GM12878 (cell line): ENCODE measurements around the gene PLCG1. TPM values are rescaled to one million over a fixed set of nuclear protein-coding genes. Genes with fewer than 3 reads are reported as not detected.

Source experiments
- ATAC-seq: fragments of 200-7000 bp; cut with Tn5 transposase; 3 replicates; pipeline ENCODE4 v1.9.1; 2020; ENCODE audit warnings: mild to moderate bottlenecking, moderate library complexity
- BruUV-seq: library from RNA; stranded (reverse); fragments of 400-500 nt; replicated peaks from 2 replicates; lab custom pipeline; 2021; lab: Mats Ljungman, UMichigan
- CTCF ChIA-PET: fragments of 300-600 bp; sonication (Branson Sonifier 250); formaldehyde crosslinking; extraction: SDS; loops from one replicate; lab custom pipeline; 2021; ENCODE audit warnings: inconsistent platforms; lab: Yijun Ruan, JAX
- POLR2A ChIA-PET: fragments of 350-600 bp; formaldehyde crosslinking; extraction: SDS; loops from one replicate; lab custom pipeline; 2021; ENCODE audit warnings: inconsistent platforms; lab: Charles Lee
- RAD21 ChIA-PET: fragments of 300-600 bp; sonication (Branson Sonifier 250); formaldehyde crosslinking; loops from one replicate; lab custom pipeline; 2023; ENCODE audit warnings: antibody characterized with exemption; ENCODE audit not compliant: unreplicated experiment; lab: Charles Lee
- SMC1A ChIA-PET: fragments of 300-600 bp; sonication (Branson Sonifier 250); formaldehyde crosslinking; loops from one replicate; lab custom pipeline; 2023; ENCODE audit not compliant: unreplicated experiment, uncharacterized antibody; lab: Charles Lee
- DNase-seq: peaks from one replicate; pipeline ENCODE4 v3.0.0-alpha.2; 2011; ENCODE audit warnings: low read depth, low spot score
- FAIRE-seq: peaks from 3 replicates; lab custom pipeline; 2011; peaks lifted over from hg19 to GRCh38; lab: Jason Lieb, UNC
- H2AFZ ChIP-seq: 2 replicates; pipeline ENCODE4 v1.6.0; 2011; ENCODE audit warnings: low read depth, low read length, control low read depth; ENCODE audit not compliant: control insufficient read depth
- H3K27ac ChIP-seq: 2 replicates; pipeline ENCODE4 v1.5.1; 2011; ENCODE audit warnings: control low read depth; ENCODE audit not compliant: control insufficient read depth, insufficient read depth
- H3K27me3 ChIP-seq, 2 experiments: replicated peaks in 1 of 2; 2 replicates each; pipeline versions ENCODE4 v1.6.0 to v1.6.1; 2011; ENCODE audit warnings: low read length in 1 of 2; ENCODE audit not compliant: control insufficient read depth in 2 of 2, insufficient read depth in 2 of 2
- H3K36me3 ChIP-seq, 2 experiments: 2 replicates each; pipeline ENCODE4 v1.5.1; 2011; ENCODE audit warnings: low read length in 1 of 2; ENCODE audit not compliant: control insufficient read depth in 2 of 2, insufficient read depth in 2 of 2
- H3K4me1 ChIP-seq: 2 replicates; pipeline ENCODE4 v1.6.1; 2011; ENCODE audit warnings: mild to moderate bottlenecking, low read length, moderate library complexity, mixed read lengths; ENCODE audit not compliant: control insufficient read depth, insufficient read depth
- H3K4me2 ChIP-seq: 2 replicates; pipeline ENCODE4 v1.6.0; 2011; ENCODE audit warnings: control low read depth; ENCODE audit not compliant: control insufficient read depth, insufficient read depth
- H3K4me3 ChIP-seq: fragments of 200-600 bp; sonication (generic); 2 replicates; pipeline ENCODE4 v1.5.1; 2016
- H3K79me2 ChIP-seq: 2 replicates; pipeline ENCODE4 v1.6.0; 2011; ENCODE audit warnings: low read length; ENCODE audit not compliant: control insufficient read depth, insufficient read depth
- H3K9ac ChIP-seq: 2 replicates; pipeline ENCODE4 v1.8.0; 2011; ENCODE audit warnings: low read length, control low read depth, mixed read lengths; ENCODE audit not compliant: control insufficient read depth, insufficient read depth
- H3K9me3 ChIP-seq: replicated peaks from 3 replicates; pipeline ENCODE4 v1.5.1; 2011; ENCODE audit warnings: mild to moderate bottlenecking, low read length; ENCODE audit not compliant: control insufficient read depth, insufficient read depth
- H4K20me1 ChIP-seq: 2 replicates; pipeline ENCODE4 v1.6.0; 2011; ENCODE audit not compliant: control insufficient read depth, insufficient read depth
- CREB1 ChIP-seq: IDR thresholded peaks from 2 replicates; pipeline ENCODE4 v1.6.1; 2012; ENCODE audit warnings: low read depth, mild to moderate bottlenecking, inconsistent platforms
- DPF2 ChIP-seq: fragments of 450-650 bp; IDR thresholded peaks from 2 replicates; pipeline ENCODE4 v1.6.1; 2017; ENCODE audit warnings: mild to moderate bottlenecking
- GABPA ChIP-seq: IDR thresholded peaks from 2 replicates; pipeline ENCODE4 v1.6.1; 2014; ENCODE audit warnings: antibody characterized with exemption, low read depth, mild to moderate bottlenecking, inconsistent platforms
- IRF4 ChIP-seq: IDR thresholded peaks from 2 replicates; pipeline ENCODE4 v1.6.1; 2011; ENCODE audit warnings: low read depth, low read length
- MYB ChIP-seq: fragments of 150-350 bp; IDR thresholded peaks from 2 replicates; pipeline ENCODE4 v1.6.1; 2014; ENCODE audit warnings: mild to moderate bottlenecking, low read depth, low read length, borderline replicate concordance
- PAX8 ChIP-seq: fragments of 450-650 bp; IDR thresholded peaks from 2 replicates; pipeline ENCODE4 v1.6.1; 2017; ENCODE audit warnings: mild to moderate bottlenecking, moderate library complexity
- POLR2AphosphoS5 ChIP-seq: IDR thresholded peaks from 2 replicates; pipeline ENCODE4 v1.6.1; 2011; ENCODE audit warnings: mild to moderate bottlenecking, low read length, inconsistent platforms
- RCOR1 ChIP-seq: conservative IDR thresholded peaks from 2 replicates; pipeline ENCODE4 v1.6.1; 2012; ENCODE audit warnings: low read depth, low read length, improper control_type of control experiment
- SMAD5 ChIP-seq: IDR thresholded peaks from 2 replicates; pipeline ENCODE4 v1.6.1; 2016; ENCODE audit warnings: antibody characterized with exemption, low read depth
- TARDBP ChIP-seq: IDR thresholded peaks from 2 replicates; pipeline ENCODE4 v1.6.1; 2016; ENCODE audit warnings: borderline replicate concordance
- ZBTB40 ChIP-seq: fragments of 450-650 bp; IDR thresholded peaks from 2 replicates; pipeline ENCODE4 v1.6.1; 2016; ENCODE audit warnings: mild to moderate bottlenecking, moderate library complexity, borderline replicate concordance
- ZNF207 ChIP-seq: fragments of 450-650 bp; IDR thresholded peaks from 2 replicates; pipeline ENCODE4 v1.6.1; 2014; ENCODE audit warnings: antibody characterized with exemption, mild to moderate bottlenecking, borderline replicate concordance
- ZNF217 ChIP-seq: fragments of 450-650 bp; IDR thresholded peaks from 2 replicates; pipeline ENCODE4 v1.6.1; 2017; ENCODE audit warnings: antibody characterized with exemption, mild to moderate bottlenecking
- WGBS: methylation state at CpG from one replicate; pipeline ENCODE4 v1.1.6; 2016; ENCODE audit warnings: low lambda C conversion rate; ENCODE audit not compliant: insufficient replicate concordance, insufficient coverage; ENCODE audit errors: missing lambda C conversion rate; 5-methylcytosine and 5-hydroxymethylcytosine counted together
- in situ Hi-C: fragments of 300-500 bp; cut with MboI; formaldehyde crosslinking; loops from 9 replicates; pipeline ENCODE4 v1.14.3; 2018; ENCODE audit warnings: mixed read lengths
- intact Hi-C: fragments of 100-400 bp; cut with micrococcal nuclease; formaldehyde crosslinking; loops from one replicate; pipeline ENCODE4 v1.14.2; 2022; ENCODE audit not compliant: unreplicated experiment
- polyA plus RNA-seq, 11 experiments: library from polyadenylated mRNA; depleted of rRNA in 4 of 11; unstranded in 6 of 11; stranded (reverse) in 5 of 11; fragments of >200 nt; fragmentation: Nextera tagmentation in 4 of 11; fragmentation: Illumina TruSeq in 1 of 11; extraction: Ambion mirVana in 4 of 11; extraction: Trizol in 1 of 11; gene quantifications; 1 replicate in 1 of 11; 2 replicates in 10 of 11; pipeline versions ENCODE4 v1.2.1 to v1.2.3, GENCODE V29; 2011 to 2016; ENCODE audit warnings: inconsistent platforms in 2 of 11, missing spikeins in 2 of 11, low read depth in 1 of 11
- total RNA-seq, 4 experiments: library from RNA; depleted of rRNA in 3 of 4; stranded (reverse); fragments of >200 nt in 3 of 4; fragmentation: Illumina TruSeq in 1 of 4; extraction: Trizol in 1 of 4; gene quantifications; 2 replicates each; pipeline versions ENCODE4 v1.2.1 to v1.2.3, GENCODE V29; 2013 to 2021
- TF ChIP-seq, protein P1 (sequence below): fragments of 150-350 bp; IDR thresholded peaks from 2 replicates; pipeline ENCODE4 v1.6.1; 2016; ENCODE audit warnings: low read depth, low read length
- TF ChIP-seq, protein P2 (sequence below): fragments of 450-650 bp; formaldehyde crosslinking; IDR thresholded peaks from 2 replicates; pipeline ENCODE4 v1.4.0; 2020; ENCODE audit warnings: mild to moderate bottlenecking, moderate library complexity

Gene PLCG1
- total and polyA plus RNA-seq, 10 of the 15 experiments (the other 5 are each of a cell fraction or from before 2014, with no cell fraction given), result 2.6 to 114 (median 45.3) TPM

DNA sequence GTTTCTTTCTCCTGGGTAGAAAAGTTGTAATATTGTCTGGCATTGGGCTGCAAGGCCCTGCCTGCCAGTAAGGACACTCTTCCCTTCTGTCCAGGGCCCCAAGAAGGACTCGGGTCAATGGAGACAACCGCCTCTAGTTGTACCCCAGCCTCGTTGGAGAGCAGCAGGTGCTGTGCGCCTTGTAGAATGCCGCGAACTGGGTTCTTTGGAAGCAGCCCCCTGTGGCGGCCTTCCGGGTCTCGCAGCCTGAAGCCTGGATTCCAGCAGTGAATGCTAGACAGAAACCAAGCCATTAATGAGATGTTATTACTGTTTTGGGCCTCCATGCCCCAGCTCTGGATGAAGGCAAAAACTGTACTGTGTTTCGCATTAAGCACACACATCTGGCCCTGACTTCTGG, 37.0 kb downstream of the PLCG1 start:
- POLR2A ChIA-PET, result no interaction called here
- RAD21 ChIA-PET, result no interaction called here
- in situ Hi-C loops, result loop anchor here (5.0 kb wide), 2 partner anchors 58 to 168 kb away; partner anchors contain the start of gene LPIN3
- no peak overlapping the region for H3K27ac ChIP-seq
- H3K9ac ChIP-seq, result no peak overlapping the region
- DNase-seq, result no peak
- no peaks in the 10 kb centered on the region for H3K4me1 ChIP-seq
- no peaks in the 10 kb centered on the region for H3K79me2 ChIP-seq
- intact Hi-C loops, result no loop called here
- no peaks in the 10 kb centered on the region for H4K20me1 ChIP-seq
- no peak overlapping the region for H3K4me2 ChIP-seq
- H2AFZ ChIP-seq, result no peak overlapping the region
- H3K9me3 ChIP-seq, result no peaks in the 10 kb centered on the region
- no peak for ATAC-seq
- CTCF ChIA-PET, result interaction anchor here (0.6 to 4.4 kb wide), 5 partner anchors 40 to 1328 kb away, joined by 3 to 17 read pairs (median 4); no protein-coding TSS in a partner anchor
- no peaks in the 10 kb centered on the region for H3K27me3 ChIP-seq
- no peak overlapping the region for H3K4me3 ChIP-seq
- no TSS peak for BruUV-seq
- FAIRE-seq, result no peak
- peaks cover 35% of the 10 kb centered on the region in 2 experiments; a peak in 3 of 4 replicates for H3K36me3 ChIP-seq
- 85% methylated on average over 10 of the region's 10 CpGs for WGBS
- SMC1A ChIA-PET, result no interaction called here
- no peak for TF ChIP-seq POLR2AphosphoS5
- no peak for TF ChIP-seq TARDBP
- no peak for TF ChIP-seq SMAD5
- no peak for TF ChIP-seq IRF4
- no peak for TF ChIP-seq ZBTB40
- TF ChIP-seq ZNF207, result no peak
- TF ChIP-seq, protein P1, sequence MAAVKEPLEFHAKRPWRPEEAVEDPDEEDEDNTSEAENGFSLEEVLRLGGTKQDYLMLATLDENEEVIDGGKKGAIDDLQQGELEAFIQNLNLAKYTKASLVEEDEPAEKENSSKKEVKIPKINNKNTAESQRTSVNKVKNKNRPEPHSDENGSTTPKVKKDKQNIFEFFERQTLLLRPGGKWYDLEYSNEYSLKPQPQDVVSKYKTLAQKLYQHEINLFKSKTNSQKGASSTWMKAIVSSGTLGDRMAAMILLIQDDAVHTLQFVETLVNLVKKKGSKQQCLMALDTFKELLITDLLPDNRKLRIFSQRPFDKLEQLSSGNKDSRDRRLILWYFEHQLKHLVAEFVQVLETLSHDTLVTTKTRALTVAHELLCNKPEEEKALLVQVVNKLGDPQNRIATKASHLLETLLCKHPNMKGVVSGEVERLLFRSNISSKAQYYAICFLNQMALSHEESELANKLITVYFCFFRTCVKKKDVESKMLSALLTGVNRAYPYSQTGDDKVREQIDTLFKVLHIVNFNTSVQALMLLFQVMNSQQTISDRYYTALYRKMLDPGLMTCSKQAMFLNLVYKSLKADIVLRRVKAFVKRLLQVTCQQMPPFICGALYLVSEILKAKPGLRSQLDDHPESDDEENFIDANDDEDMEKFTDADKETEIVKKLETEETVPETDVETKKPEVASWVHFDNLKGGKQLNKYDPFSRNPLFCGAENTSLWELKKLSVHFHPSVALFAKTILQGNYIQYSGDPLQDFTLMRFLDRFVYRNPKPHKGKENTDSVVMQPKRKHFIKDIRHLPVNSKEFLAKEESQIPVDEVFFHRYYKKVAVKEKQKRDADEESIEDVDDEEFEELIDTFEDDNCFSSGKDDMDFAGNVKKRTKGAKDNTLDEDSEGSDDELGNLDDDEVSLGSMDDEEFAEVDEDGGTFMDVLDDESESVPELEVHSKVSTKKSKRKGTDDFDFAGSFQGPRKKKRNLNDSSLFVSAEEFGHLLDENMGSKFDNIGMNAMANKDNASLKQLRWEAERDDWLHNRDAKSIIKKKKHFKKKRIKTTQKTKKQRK, result no peak
- TF ChIP-seq RCOR1, result no peak
- no peak for TF ChIP-seq DPF2
- TF ChIP-seq ZNF217, result no peak
- TF ChIP-seq, protein P2, sequence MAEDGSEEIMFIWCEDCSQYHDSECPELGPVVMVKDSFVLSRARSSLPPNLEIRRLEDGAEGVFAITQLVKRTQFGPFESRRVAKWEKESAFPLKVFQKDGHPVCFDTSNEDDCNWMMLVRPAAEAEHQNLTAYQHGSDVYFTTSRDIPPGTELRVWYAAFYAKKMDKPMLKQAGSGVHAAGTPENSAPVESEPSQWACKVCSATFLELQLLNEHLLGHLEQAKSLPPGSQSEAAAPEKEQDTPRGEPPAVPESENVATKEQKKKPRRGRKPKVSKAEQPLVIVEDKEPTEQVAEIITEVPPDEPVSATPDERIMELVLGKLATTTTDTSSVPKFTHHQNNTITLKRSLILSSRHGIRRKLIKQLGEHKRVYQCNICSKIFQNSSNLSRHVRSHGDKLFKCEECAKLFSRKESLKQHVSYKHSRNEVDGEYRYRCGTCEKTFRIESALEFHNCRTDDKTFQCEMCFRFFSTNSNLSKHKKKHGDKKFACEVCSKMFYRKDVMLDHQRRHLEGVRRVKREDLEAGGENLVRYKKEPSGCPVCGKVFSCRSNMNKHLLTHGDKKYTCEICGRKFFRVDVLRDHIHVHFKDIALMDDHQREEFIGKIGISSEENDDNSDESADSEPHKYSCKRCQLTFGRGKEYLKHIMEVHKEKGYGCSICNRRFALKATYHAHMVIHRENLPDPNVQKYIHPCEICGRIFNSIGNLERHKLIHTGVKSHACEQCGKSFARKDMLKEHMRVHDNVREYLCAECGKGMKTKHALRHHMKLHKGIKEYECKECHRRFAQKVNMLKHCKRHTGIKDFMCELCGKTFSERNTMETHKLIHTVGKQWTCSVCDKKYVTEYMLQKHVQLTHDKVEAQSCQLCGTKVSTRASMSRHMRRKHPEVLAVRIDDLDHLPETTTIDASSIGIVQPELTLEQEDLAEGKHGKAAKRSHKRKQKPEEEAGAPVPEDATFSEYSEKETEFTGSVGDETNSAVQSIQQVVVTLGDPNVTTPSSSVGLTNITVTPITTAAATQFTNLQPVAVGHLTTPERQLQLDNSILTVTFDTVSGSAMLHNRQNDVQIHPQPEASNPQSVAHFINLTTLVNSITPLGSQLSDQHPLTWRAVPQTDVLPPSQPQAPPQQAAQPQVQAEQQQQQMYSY (CRISPR knock-in tag), result no peak
- TF ChIP-seq GABPA, result no peak
- no peak for TF ChIP-seq MYB
- no peak for TF ChIP-seq CREB1
- TF ChIP-seq PAX8, result no peak
